ENCODE results near the gene PTPRR. TPM values are rescaled to one million over a fixed set of nuclear protein-coding genes. Genes with fewer than 3 reads are reported as not detected.

The PTPRR gene
- 0.55 TPM for total RNA-seq
- long read RNA-seq, partial matches to known transcripts, result 0 of 2 reads
- long read RNA-seq, other reads (novel, unspliced or antisense), result 1 of 2 reads

GRCh38 chr12:70920251-70920851 is at the start of gene PTPRR:
Gene PTPRR (minus strand): TSS chr12:70920738. CDS start chr12:70920390, 348 bp downstream.
- no peak for DNase-seq
- intact Hi-C loops (cut with micrococcal nuclease), result no loop called here
- no peak for ATAC-seq

- ATAC-seq, result no peak
- intact Hi-C loops (cut with micrococcal nuclease), result no loop called here
- DNase-seq, result no peak
Measured at GRCh38 chr12:70966996-70967790, 46.7 kb upstream of the PTPRR start.

- intact Hi-C loops (cut with micrococcal nuclease), result no loop called here
- ATAC-seq (no peak), DNase-seq (no peak)
Measured at GRCh38 chr12:70966046-70966445, 45.5 kb upstream of the PTPRR start.

GRCh38 chr12:70964867-70965510 is 44.5 kb upstream of the PTPRR start:
- DNase-seq (no peak), ATAC-seq (no peak)
- intact Hi-C loops (cut with micrococcal nuclease), result no loop called here

GRCh38 chr12:70963081-70963660 is 42.6 kb upstream of the PTPRR start:
- DNase-seq (no peak), ATAC-seq (no peak)
- intact Hi-C loops (cut with micrococcal nuclease), result no loop called here

GRCh38 chr12:70962226-70962794 is 41.8 kb upstream of the PTPRR start:
- DNase-seq, result no peak
- intact Hi-C loops (cut with micrococcal nuclease), result no loop called here
- no peak for ATAC-seq

GRCh38 chr12:70960484-70960883 is 39.9 kb upstream of the PTPRR start:
- intact Hi-C loops (cut with micrococcal nuclease), result no loop called here
- no peak for ATAC-seq
- no peak for DNase-seq

- no peak for ATAC-seq
- intact Hi-C loops (cut with micrococcal nuclease), result no loop called here
Measured at GRCh38 chr12:70955415-70955814, 34.9 kb upstream of the PTPRR start.

GRCh38 chr12:70950451-70950850 is 29.9 kb upstream of the PTPRR start:
- intact Hi-C loops (cut with micrococcal nuclease), result no loop called here
- no peak for ATAC-seq
- no peak for DNase-seq

More at GRCh38 chr12:70955415-70955814, 34.9 kb upstream of the PTPRR start:
- no peak for DNase-seq

GRCh38 chr12:70948976-70949336 is 28.4 kb upstream of the PTPRR start:
- peak; percentile 99 for ATAC-seq
- intact Hi-C loops (cut with micrococcal nuclease), result no loop called here
- no peak for DNase-seq

- DNase-seq (no peak), ATAC-seq (peak; percentile 10)
- intact Hi-C loops (cut with micrococcal nuclease), result no loop called here
Measured at GRCh38 chr12:70948236-70948975, 27.9 kb upstream of the PTPRR start.

- DNase-seq (no peak), ATAC-seq (no peak)
- intact Hi-C loops (cut with micrococcal nuclease), result no loop called here
Measured at GRCh38 chr12:70936203-70936813, 15.8 kb upstream of the PTPRR start.

- intact Hi-C loops (cut with micrococcal nuclease), result no loop called here
- ATAC-seq, result no peak
- DNase-seq, result no peak
Measured at GRCh38 chr12:70933133-70933532, 12.6 kb upstream of the PTPRR start.

GRCh38 chr12:70929029-70929428 is 8.5 kb upstream of the PTPRR start:
- ATAC-seq, result no peak
- no peak for DNase-seq
- intact Hi-C loops (cut with micrococcal nuclease), result no loop called here

- DNase-seq (no peak), ATAC-seq (no peak)
- intact Hi-C loops (cut with micrococcal nuclease), result no loop called here
Measured at GRCh38 chr12:70928071-70928470, 7.5 kb upstream of the PTPRR start.

GRCh38 chr12:70927356-70927755 is 6.8 kb upstream of the PTPRR start:
- intact Hi-C loops (cut with micrococcal nuclease), result no loop called here
- no peak for ATAC-seq
- DNase-seq, result no peak

- ATAC-seq (no peak), DNase-seq (no peak)
- intact Hi-C loops (cut with micrococcal nuclease), result no loop called here
Measured at GRCh38 chr12:70925539-70925938, 5.0 kb upstream of the PTPRR start.

GRCh38 chr12:70920891-70921290 is 353 bp upstream of the PTPRR start:
- ATAC-seq, result no peak
- no peak for DNase-seq
- intact Hi-C loops (cut with micrococcal nuclease), result no loop called here

- intact Hi-C loops (cut with micrococcal nuclease), result no loop called here
- DNase-seq (no peak), ATAC-seq (no peak)
Measured at GRCh38 chr12:70919597-70920035, 922 bp downstream of the PTPRR start.
